GM19452 (cell line): ENCODE measurements around the gene ZNF425.
"Not testable (repeated sequence)": the region's sequence is repeated elsewhere in the genome, so short reads cannot be mapped to it uniquely, and the experiment has no call there.

ENCODE experiments used
- ATAC-seq: cut with Tn5 transposase; IDR thresholded peaks from one replicate; pipeline ENCODE4 v1.9.1; 2021; ENCODE audit not compliant: unreplicated experiment

ZNF425 gene

DNA sequence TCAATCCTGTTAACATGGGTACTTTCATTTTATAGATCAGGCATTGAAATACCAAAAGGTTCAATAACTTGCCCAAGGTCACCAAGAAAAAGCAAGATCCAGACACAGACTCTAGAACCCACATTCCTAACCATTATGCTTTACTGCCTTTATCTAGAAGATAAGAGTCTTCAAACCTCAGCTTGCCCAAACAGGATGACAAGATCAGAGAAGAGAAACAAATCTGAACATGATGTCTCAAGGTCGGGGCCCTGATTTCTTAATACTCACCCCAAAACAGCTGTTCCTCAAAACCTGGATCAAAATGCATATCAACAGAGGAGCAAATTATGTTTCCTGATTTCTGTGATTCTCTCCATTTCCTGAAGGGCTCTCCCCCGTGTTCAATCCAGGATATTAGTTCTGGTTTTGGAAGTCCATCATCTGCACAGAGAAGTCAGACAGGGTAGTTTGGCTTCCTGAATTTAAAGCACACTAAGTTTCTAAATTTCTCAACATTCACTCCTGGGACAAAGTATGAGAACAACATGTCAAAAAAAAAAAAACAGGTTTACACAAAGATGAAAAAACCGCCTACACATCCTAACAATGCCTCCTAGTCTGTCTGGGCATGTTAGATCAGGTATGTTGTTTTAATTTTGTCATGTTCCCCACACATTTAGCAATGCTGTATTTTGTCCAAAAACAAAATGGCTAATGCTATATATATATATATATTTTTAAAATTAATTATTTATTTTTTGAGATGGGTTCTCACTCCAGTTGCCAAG, 51.8 kb downstream of the ZNF425 start:
- no peak for ATAC-seq

DNA sequence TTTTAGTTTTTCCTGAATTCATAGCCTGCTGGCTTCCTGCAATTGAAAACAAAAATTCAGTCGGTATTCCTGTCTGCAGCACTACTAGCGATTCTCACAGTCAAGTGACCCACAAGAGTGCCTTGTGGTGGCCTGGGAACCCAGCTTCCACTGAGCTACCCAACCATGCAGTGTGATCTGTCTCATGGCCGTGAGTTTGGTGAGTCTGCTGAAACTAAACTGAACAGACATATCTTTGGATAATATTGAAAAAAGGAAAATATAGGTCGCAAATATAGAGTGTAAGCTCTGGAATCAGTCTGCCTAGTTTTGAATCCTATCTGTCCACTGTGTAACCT, 53.7 kb downstream of the ZNF425 start:
- no peak for ATAC-seq

GRCh38 chr7:149071641-149072437, 54.3 kb downstream of the ZNF425 start:
- ATAC-seq, result no peak

- ATAC-seq, result no peak
Measured at GRCh38 chr7:149071182-149071635, 54.9 kb downstream of the ZNF425 start.

DNA sequence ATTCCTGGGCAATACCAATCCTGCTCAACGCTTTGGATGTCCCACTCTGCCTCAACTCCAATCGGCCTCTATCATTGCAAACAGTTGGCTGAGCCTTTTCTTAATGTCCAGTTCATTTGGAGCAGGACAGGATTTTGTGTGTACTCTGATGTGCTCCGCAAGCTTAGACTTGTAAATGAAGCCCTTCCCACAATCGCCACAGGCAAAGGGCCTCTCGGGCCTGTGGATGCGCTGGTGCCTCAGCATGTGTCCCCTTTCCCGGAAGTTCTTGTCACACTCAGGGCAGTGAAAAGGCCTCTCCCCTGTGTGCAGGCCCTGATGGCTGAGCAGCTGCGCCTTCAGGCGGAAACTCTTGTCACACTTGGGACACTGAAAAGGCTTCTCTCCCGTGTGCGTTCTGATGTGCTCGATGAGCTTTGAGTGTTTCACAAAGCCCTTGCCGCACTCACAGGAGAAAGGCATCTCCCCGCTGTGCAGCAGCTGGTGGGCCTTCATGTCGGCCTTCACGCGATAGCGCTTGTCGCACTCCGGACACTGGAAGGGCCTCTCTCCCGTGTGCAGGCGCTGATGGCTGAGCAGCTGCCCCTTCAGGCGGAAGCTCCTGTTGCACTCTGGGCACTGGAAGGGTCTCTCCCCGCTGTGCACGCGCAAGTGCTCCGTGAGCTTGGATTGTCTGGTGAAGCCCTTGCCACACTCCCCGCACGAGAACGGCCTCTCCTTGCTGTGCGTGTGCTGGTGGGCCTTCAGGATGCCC, 55.6 kb downstream of the ZNF425 start:
- ATAC-seq, result no peak

GRCh38 chr7:149067869-149068268, 58.3 kb downstream of the ZNF425 start:
- ATAC-seq, result no peak

GRCh38 chr7:149063476-149063875, 62.6 kb downstream of the ZNF425 start:
- no peak for ATAC-seq

DNA sequence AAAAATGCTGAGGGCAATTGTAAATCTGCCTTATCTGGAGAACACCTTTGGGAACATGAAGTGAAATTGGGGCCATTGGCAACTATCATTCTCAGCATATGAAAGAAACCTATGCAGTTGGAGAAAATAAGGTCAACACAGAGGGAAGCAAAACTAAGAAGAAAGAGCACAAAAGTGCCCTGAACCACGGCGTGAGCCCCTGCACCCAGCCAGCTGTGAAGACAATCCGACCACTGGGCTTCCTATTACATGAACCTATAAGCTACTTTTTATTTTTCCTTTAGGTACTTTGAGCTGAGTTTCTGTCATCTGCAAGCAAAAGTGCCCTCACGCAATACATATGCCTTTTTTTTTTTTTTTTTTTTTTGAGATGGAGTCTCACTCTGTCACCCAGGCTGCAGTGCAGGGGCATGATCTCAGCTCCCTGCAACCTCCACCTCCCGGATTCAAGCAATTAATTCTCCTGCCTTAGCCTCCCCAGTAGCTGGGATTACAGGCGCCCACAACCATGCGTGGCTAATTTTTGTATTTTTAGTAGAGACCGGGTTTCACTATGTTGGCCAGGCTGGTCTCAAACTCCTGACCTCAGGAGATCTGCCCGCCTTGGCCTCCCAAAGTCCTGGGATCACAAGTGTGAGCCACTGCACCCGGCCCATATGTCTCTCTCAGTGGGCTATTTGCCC, 63.8 kb downstream of the ZNF425 start:
- ATAC-seq, result not testable (repeated sequence)

DNA sequence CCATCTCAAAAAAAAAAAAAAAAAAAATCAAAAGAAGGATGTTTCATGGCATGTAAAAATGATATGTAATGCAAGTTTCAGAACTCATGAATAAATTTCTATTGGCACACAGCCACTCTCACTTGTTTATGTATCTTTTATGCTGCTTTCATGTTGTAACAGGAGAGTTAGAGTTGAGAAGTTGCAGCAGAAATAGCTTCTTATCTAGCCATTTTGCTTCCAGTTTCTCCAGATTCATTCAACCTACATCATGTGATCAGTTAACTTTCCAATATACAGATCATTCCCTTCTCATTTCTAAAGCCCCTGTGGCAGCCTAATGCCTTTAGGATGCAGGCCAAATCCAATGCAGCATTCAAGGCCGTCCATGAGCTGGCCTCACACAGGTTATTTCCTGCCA, 66.0 kb downstream of the ZNF425 start:
- no peak for ATAC-seq

- ATAC-seq, result no peak
Measured at GRCh38 chr7:149053885-149054284, 72.2 kb downstream of the ZNF425 start.

DNA sequence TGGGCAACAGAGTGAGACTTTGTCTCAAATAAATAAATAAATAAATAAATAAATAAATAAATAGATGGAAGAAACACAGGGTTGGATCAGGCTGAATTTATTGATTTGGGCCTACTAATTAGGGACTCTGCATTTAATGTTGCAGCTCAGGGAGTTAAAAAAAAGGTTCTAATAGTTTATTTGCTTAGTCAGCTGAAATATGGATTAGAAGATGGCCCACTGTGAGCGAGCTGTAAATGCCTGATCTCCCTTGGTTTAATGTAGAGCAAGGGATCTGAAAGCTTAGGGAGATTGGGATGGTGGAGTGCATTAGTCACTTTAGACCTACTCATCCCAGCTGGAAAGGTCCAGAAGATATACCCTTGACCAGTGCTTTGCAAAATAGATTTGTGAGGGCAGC, 72.7 kb downstream of the ZNF425 start:
- ATAC-seq, result no peak
